ENCODE data around the gene TMEM25.

The TMEM25 gene

GRCh38 chr11:118530683-118531596, at the start of gene TMEM25 (continued):
- TF ChIP-seq ZBTB10 (tag by site-specific recombination; IDR thresholded peaks at IDR 0.05) (no peak; the same call in 1 of the 2 replicates), ZNF398 (tag by site-specific recombination; IDR thresholded peaks at IDR 0.05) (peak; percentile 73), ZNF580 (tag by site-specific recombination; IDR thresholded peaks at IDR 0.05) (no peak), ZSCAN18 (tag by site-specific recombination; IDR thresholded peaks at IDR 0.05) (no peak), ZNF266 (tag by site-specific recombination; IDR thresholded peaks at IDR 0.05; ENCODE audit: low read depth) (no peak), ZNF18 (tag by site-specific recombination; IDR thresholded peaks at IDR 0.05) (no peak), ZNF623 (tag by site-specific recombination; IDR thresholded peaks at IDR 0.05) (no peak), ZNF114 (tag by site-specific recombination; IDR thresholded peaks at IDR 0.05) (no peak), REPIN1 (tag by site-specific recombination; IDR thresholded peaks at IDR 0.05; ENCODE audit: low read depth) (no peak), SETDB1 (IDR thresholded peaks at IDR 0.05; ENCODE audit: insufficient read length, low read length) (no peak), EGR2 (tag by site-specific recombination; IDR thresholded peaks at IDR 0.05; ENCODE audit: low read depth) (peak; percentile 71), ZSCAN16 (tag by site-specific recombination; IDR thresholded peaks at IDR 0.05) (no peak), YY2 (tag by site-specific recombination; IDR thresholded peaks at IDR 0.05) (no peak; the same call in 1 of the 2 replicates), ZNF521 (tag by site-specific recombination; IDR thresholded peaks at IDR 0.05) (no peak), ZNF2 (tag by site-specific recombination; IDR thresholded peaks at IDR 0.05) (peak; percentile 62; the same call in 1 of the 2 replicates), CTCF (tag by site-specific recombination; IDR thresholded peaks at IDR 0.05) (no peak; the same call in 1 of the 2 replicates), ZNF223 (tag by site-specific recombination; IDR thresholded peaks at IDR 0.05) (no peak), ZNF148 (tag by site-specific recombination; IDR thresholded peaks at IDR 0.05; ENCODE audit: borderline replicate concordance) (no peak), ZNF791 (tag by site-specific recombination; IDR thresholded peaks at IDR 0.05) (no peak), ZNF701 (tag by site-specific recombination; IDR thresholded peaks at IDR 0.05) (no peak), KLF9 (tag by site-specific recombination; IDR thresholded peaks at IDR 0.05; ENCODE audit: low read depth) (peak; percentile 78), ZNF138 (tag by site-specific recombination; IDR thresholded peaks at IDR 0.05; ENCODE audit: borderline replicate concordance) (no peak), GLI2 (tag by site-specific recombination; IDR thresholded peaks at IDR 0.05; ENCODE audit: borderline replicate concordance, low read depth) (no peak), ZNF132 (tag by site-specific recombination; IDR thresholded peaks at IDR 0.05; ENCODE audit: borderline replicate concordance) (no peak)

Data from HEK293 (cell line).